ENCODE measurements around the gene GTF3C1. TPM values are rescaled to one million over a fixed set of nuclear protein-coding genes. Genes with fewer than 3 reads are reported as not detected.

The GTF3C1 gene
- polyA plus RNA-seq, 1 donor from 2014 or later = 54.0 TPM

DNA sequence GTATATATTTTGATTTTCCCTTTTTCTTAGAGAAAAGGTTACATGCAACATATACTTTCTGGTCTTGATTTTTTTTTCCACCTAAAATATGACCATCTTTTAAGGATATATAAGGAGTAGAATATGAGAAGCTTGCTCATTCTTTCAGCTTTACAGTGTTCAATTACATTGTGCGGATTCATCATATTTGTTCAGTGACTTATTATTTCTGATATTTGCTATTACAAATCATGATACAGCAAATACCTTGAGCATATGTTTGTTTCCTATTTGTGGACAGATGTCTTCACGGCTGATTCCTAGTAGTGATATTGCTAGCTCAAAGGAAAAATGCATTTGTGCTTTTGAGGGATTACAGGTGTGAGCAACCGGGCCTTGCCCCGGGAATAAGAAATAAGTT is 18.4 kb upstream of the GTF3C1 start:
- Histone ChIP-seq H3K9me3 (ENCODE audit: low read length) (no peaks in the 10 kb centered on the region), H3K79me2 (replicated peaks; ENCODE audit: insufficient read depth, low read length) (no peaks in the 10 kb centered on the region), H3K9ac (ENCODE audit: low read length) (no peak overlapping the region), H3K4me3 (ENCODE audit: low read length) (no peak overlapping the region), H3K9me2 (ENCODE audit: insufficient read depth, low read length) (no peaks in the 10 kb centered on the region), H3K4me2 (ENCODE audit: low read length) (no peak overlapping the region), H3K27me3 (ENCODE audit: insufficient read depth, low read depth, low read length) (no peaks in the 10 kb centered on the region), H3K27ac (ENCODE audit: low read length) (no peak overlapping the region), H4K20me1 (ENCODE audit: insufficient read depth) (no peaks in the 10 kb centered on the region), H3F3A (ENCODE audit: insufficient read depth, low read length, poor library complexity, severe bottlenecking) (no peaks in the 10 kb centered on the region), H3K36me3 (ENCODE audit: insufficient read depth, low read length) (no peaks in the 10 kb centered on the region), H2AFZ (ENCODE audit: low read depth, low read length) (no peak overlapping the region)
- TF ChIP-seq TAF1 (IDR thresholded peaks at IDR 0.05; ENCODE audit: low read depth) (no peak), MXI1 (conservative IDR thresholded peaks at IDR 0.05; ENCODE audit: poor library complexity, severe bottlenecking) (no peak)

DNA sequence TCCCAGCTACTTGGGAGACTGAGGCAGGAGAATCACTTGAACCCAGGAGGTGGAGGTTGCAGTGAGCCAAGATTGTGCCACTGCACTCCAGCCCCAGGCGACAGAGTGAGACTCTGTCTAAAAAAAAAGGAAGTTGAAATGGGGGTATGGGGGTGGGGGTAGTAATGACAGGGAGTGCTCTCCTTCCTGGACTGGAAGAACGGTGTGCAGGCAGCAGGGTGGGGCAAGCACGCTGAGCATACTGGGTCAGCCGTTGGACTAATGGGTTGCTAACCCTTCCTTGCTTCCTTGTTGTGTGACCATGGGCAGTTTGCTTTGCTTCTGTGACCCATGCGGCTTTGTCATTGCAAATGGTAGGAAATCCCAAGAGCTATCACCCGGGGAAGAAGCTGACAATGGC is 16.7 kb upstream of the GTF3C1 start:
- no peaks in the 10 kb centered on the region for H4K20me1 ChIP-seq (ENCODE audit: insufficient read depth)
- no peaks in the 10 kb centered on the region for H3K9me2 ChIP-seq (ENCODE audit: insufficient read depth, low read length)
- no peak overlapping the region for H3K4me2 ChIP-seq (ENCODE audit: low read length)
- TF ChIP-seq, protein P1, sequence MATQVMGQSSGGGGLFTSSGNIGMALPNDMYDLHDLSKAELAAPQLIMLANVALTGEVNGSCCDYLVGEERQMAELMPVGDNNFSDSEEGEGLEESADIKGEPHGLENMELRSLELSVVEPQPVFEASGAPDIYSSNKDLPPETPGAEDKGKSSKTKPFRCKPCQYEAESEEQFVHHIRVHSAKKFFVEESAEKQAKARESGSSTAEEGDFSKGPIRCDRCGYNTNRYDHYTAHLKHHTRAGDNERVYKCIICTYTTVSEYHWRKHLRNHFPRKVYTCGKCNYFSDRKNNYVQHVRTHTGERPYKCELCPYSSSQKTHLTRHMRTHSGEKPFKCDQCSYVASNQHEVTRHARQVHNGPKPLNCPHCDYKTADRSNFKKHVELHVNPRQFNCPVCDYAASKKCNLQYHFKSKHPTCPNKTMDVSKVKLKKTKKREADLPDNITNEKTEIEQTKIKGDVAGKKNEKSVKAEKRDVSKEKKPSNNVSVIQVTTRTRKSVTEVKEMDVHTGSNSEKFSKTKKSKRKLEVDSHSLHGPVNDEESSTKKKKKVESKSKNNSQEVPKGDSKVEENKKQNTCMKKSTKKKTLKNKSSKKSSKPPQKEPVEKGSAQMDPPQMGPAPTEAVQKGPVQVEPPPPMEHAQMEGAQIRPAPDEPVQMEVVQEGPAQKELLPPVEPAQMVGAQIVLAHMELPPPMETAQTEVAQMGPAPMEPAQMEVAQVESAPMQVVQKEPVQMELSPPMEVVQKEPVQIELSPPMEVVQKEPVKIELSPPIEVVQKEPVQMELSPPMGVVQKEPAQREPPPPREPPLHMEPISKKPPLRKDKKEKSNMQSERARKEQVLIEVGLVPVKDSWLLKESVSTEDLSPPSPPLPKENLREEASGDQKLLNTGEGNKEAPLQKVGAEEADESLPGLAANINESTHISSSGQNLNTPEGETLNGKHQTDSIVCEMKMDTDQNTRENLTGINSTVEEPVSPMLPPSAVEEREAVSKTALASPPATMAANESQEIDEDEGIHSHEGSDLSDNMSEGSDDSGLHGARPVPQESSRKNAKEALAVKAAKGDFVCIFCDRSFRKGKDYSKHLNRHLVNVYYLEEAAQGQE (IDR thresholded peaks at IDR 0.05; ENCODE audit: borderline replicate concordance) = no peak
- TF ChIP-seq RAD21 (conservative IDR thresholded peaks at IDR 0.05) = no peak
- H3K79me2 ChIP-seq (replicated peaks; ENCODE audit: insufficient read depth, low read length) = no peaks in the 10 kb centered on the region
- no peak overlapping the region for H3K4me3 ChIP-seq (ENCODE audit: low read length)
- no peak overlapping the region for H3K27ac ChIP-seq (ENCODE audit: low read length)
- no peaks in the 10 kb centered on the region for H3K9me3 ChIP-seq (ENCODE audit: low read length)
- no peaks in the 10 kb centered on the region for H3K36me3 ChIP-seq (ENCODE audit: insufficient read depth, low read length)
- H2AFZ ChIP-seq (ENCODE audit: low read depth, low read length) = no peak overlapping the region
- no peak overlapping the region for H3K9ac ChIP-seq (ENCODE audit: low read length)
- no peaks in the 10 kb centered on the region for H3F3A ChIP-seq (ENCODE audit: insufficient read depth, low read length, poor library complexity, severe bottlenecking)
- H3K27me3 ChIP-seq (ENCODE audit: insufficient read depth, low read depth, low read length) = no peaks in the 10 kb centered on the region

DNA sequence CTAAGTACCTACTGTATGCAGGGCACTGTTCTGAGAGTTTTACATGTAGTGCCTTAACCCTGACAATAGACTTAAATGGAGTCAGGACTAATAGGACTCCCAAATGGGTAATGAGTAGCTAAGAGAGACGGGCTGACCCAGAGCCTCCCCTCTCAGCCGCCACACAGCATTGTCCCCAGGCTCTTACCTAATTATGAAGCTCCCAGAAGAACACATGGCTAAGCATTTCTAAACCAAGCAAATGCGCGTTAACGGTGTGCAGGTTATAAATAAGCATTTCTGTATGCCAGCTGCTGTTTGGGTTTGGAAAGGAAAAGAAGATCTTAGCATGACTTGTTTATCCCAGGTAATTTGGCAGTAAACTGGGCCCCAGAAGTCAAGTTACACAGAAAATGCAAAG is 14.5 kb upstream of the GTF3C1 start:
- H3K79me2 ChIP-seq (replicated peaks; ENCODE audit: insufficient read depth, low read length) = no peaks in the 10 kb centered on the region
- H3K9ac ChIP-seq (ENCODE audit: low read length) = no peak overlapping the region
- H4K20me1 ChIP-seq (ENCODE audit: insufficient read depth) = no peaks in the 10 kb centered on the region
- TF ChIP-seq, protein P1 (IDR thresholded peaks at IDR 0.05; ENCODE audit: borderline replicate concordance) = no peak
- TF ChIP-seq POLR2AphosphoS5 (IDR thresholded peaks at IDR 0.05) = no peak
- TF ChIP-seq EZH2 (IDR thresholded peaks at IDR 0.05; ENCODE audit: borderline replicate concordance, insufficient read depth, low read length, poor library complexity, severe bottlenecking) = no peak
- no peak for TF ChIP-seq TAF1 (IDR thresholded peaks at IDR 0.05; ENCODE audit: low read depth)
- no peak for TF ChIP-seq RAD21 (conservative IDR thresholded peaks at IDR 0.05)
- no peak for TF ChIP-seq EP300 (conservative IDR thresholded peaks at IDR 0.05; ENCODE audit: poor library complexity, severe bottlenecking)
- TF ChIP-seq SMC3 (conservative IDR thresholded peaks at IDR 0.05; ENCODE audit: poor library complexity) = no peak
- TF ChIP-seq, protein P2, sequence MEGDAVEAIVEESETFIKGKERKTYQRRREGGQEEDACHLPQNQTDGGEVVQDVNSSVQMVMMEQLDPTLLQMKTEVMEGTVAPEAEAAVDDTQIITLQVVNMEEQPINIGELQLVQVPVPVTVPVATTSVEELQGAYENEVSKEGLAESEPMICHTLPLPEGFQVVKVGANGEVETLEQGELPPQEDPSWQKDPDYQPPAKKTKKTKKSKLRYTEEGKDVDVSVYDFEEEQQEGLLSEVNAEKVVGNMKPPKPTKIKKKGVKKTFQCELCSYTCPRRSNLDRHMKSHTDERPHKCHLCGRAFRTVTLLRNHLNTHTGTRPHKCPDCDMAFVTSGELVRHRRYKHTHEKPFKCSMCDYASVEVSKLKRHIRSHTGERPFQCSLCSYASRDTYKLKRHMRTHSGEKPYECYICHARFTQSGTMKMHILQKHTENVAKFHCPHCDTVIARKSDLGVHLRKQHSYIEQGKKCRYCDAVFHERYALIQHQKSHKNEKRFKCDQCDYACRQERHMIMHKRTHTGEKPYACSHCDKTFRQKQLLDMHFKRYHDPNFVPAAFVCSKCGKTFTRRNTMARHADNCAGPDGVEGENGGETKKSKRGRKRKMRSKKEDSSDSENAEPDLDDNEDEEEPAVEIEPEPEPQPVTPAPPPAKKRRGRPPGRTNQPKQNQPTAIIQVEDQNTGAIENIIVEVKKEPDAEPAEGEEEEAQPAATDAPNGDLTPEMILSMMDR (IDR thresholded peaks at IDR 0.05; ENCODE audit: poor library complexity, severe bottlenecking) = no peak
- H3K4me2 ChIP-seq (ENCODE audit: low read length) = no peak overlapping the region
- H3K4me3 ChIP-seq (ENCODE audit: low read length) = no peak overlapping the region
- H3K27ac ChIP-seq (ENCODE audit: low read length) = no peak overlapping the region
- no peaks in the 10 kb centered on the region for H3K36me3 ChIP-seq (ENCODE audit: insufficient read depth, low read length)
- H3K9me2 ChIP-seq (ENCODE audit: insufficient read depth, low read length) = no peaks in the 10 kb centered on the region
- H2AFZ ChIP-seq (ENCODE audit: low read depth, low read length) = no peak overlapping the region
- H3K9me3 ChIP-seq (ENCODE audit: low read length) = no peaks in the 10 kb centered on the region
- no peaks in the 10 kb centered on the region for H3K27me3 ChIP-seq (ENCODE audit: insufficient read depth, low read depth, low read length)
- H3F3A ChIP-seq (ENCODE audit: insufficient read depth, low read length, poor library complexity, severe bottlenecking) = no peaks in the 10 kb centered on the region
